Measurements from ENCODE around the gene TBC1D5.

The TBC1D5 gene

DNA sequence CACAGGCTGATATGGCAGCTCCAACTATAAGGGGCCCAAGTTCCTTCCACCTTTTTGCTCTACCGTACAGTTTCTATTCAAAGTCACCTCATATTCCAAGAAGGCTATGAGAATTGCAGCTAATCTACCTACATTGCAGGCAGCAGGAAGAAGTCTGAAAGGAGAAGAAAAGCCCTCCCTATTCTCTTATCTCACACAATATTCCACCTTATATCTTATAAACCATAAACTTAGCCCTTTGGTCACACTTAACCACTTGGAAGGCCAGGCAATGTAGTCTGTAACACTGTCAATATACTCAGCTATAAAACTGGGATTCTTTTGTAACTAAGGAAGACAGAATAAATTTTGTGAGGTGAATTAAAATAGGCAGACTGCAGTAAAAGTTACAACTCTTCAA is 54.9 kb downstream of the TBC1D5 start:
- Histone ChIP-seq H3K9ac (ENCODE audit: low read depth, low read length, poor library complexity, severe bottlenecking) (no peak overlapping the region), H3K4me3 (ENCODE audit: low read length, poor library complexity, severe bottlenecking) (no peak overlapping the region), H3K9me2 (replicated peaks; ENCODE audit: low read depth, low read length) (no peaks in the 10 kb centered on the region), H3K4me2 (ENCODE audit: low read depth, low read length, poor library complexity, severe bottlenecking) (no peak overlapping the region), H3K9me3 (ENCODE audit: insufficient read depth, low read depth, low read length) (no peaks in the 10 kb centered on the region), H3K36me3 (ENCODE audit: insufficient read depth, low read length) (no peaks in the 10 kb centered on the region), H3F3A (ENCODE audit: low read depth) (no peaks in the 10 kb centered on the region), H3K4me1 (ENCODE audit: insufficient read depth, low read length, poor library complexity, severe bottlenecking) (peaks cover 14% of the 10 kb centered on the region), H3K79me2 (ENCODE audit: insufficient read depth, low read length) (peaks cover 66% of the 10 kb centered on the region), H2AFZ (ENCODE audit: low read length) (no peak overlapping the region), H3K27me3 (ENCODE audit: insufficient read depth, low read length, poor library complexity, severe bottlenecking) (no peaks in the 10 kb centered on the region), H4K20me1 (ENCODE audit: insufficient read depth, low read length, poor library complexity, severe bottlenecking) (peaks cover 4% of the 10 kb centered on the region)
- TF ChIP-seq EZH2phosphoT487 (IDR thresholded peaks at IDR 0.05; ENCODE audit: borderline replicate concordance), result no peak
- TF ChIP-seq, protein P1, sequence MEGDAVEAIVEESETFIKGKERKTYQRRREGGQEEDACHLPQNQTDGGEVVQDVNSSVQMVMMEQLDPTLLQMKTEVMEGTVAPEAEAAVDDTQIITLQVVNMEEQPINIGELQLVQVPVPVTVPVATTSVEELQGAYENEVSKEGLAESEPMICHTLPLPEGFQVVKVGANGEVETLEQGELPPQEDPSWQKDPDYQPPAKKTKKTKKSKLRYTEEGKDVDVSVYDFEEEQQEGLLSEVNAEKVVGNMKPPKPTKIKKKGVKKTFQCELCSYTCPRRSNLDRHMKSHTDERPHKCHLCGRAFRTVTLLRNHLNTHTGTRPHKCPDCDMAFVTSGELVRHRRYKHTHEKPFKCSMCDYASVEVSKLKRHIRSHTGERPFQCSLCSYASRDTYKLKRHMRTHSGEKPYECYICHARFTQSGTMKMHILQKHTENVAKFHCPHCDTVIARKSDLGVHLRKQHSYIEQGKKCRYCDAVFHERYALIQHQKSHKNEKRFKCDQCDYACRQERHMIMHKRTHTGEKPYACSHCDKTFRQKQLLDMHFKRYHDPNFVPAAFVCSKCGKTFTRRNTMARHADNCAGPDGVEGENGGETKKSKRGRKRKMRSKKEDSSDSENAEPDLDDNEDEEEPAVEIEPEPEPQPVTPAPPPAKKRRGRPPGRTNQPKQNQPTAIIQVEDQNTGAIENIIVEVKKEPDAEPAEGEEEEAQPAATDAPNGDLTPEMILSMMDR (conservative IDR thresholded peaks at IDR 0.05; ENCODE audit: low read length), result no peak

DNA sequence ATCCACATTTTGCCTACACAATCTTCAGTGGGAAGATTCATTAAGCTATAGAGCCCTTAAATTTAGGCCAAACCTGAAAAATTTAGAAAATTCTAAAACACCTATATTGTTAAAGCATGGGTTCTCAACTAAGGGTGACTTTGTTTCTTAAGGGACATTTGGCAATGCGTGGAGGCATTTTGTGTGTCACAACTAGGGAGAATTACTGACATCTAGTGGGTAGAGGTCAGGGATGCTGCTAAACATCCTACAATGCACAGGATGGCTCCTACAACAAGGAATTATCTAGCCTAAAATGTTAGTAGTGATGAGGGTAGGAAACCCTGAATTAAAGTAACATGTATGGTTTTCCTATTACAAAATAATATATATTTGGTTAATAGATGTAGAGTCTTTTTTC is 55.8 kb downstream of the TBC1D5 start:
- H3K4me2 ChIP-seq (ENCODE audit: low read depth, low read length, poor library complexity, severe bottlenecking), result no peak overlapping the region
- H3F3A ChIP-seq (ENCODE audit: low read depth), result no peaks in the 10 kb centered on the region
- no peak overlapping the region for H3K9ac ChIP-seq (ENCODE audit: low read depth, low read length, poor library complexity, severe bottlenecking)

GRCh38 chr3:17683542-17684207 is 58.8 kb downstream of the TBC1D5 start:
- no peaks in the 10 kb centered on the region for H3K9me3 ChIP-seq (ENCODE audit: insufficient read depth, low read depth, low read length)
- H3K9me2 ChIP-seq (replicated peaks; ENCODE audit: low read depth, low read length), result no peaks in the 10 kb centered on the region
- H3K36me3 ChIP-seq (ENCODE audit: insufficient read depth, low read length), result no peaks in the 10 kb centered on the region
- no peak overlapping the region for H3K4me3 ChIP-seq (ENCODE audit: low read length, poor library complexity, severe bottlenecking)
- peaks cover 19% of the 10 kb centered on the region for H3K4me1 ChIP-seq (ENCODE audit: insufficient read depth, low read length, poor library complexity, severe bottlenecking)
- no peak overlapping the region for H3K9ac ChIP-seq (ENCODE audit: low read depth, low read length, poor library complexity, severe bottlenecking)
- H2AFZ ChIP-seq (ENCODE audit: low read length), result no peak overlapping the region
- peaks cover 4% of the 10 kb centered on the region for H4K20me1 ChIP-seq (ENCODE audit: insufficient read depth, low read length, poor library complexity, severe bottlenecking)
- no peaks in the 10 kb centered on the region for H3K27me3 ChIP-seq (ENCODE audit: insufficient read depth, low read length, poor library complexity, severe bottlenecking)
- H3K4me2 ChIP-seq (ENCODE audit: low read depth, low read length, poor library complexity, severe bottlenecking), result no peak overlapping the region
- H3K79me2 ChIP-seq (ENCODE audit: insufficient read depth, low read length), result peaks cover 68% of the 10 kb centered on the region
- TF ChIP-seq, protein P1 (conservative IDR thresholded peaks at IDR 0.05; ENCODE audit: low read length), result no peak
- no peaks in the 10 kb centered on the region for H3F3A ChIP-seq (ENCODE audit: low read depth)

More for the DNA sequence above, 55.8 kb downstream of the TBC1D5 start:
- Histone ChIP-seq H3K9me3 (ENCODE audit: insufficient read depth, low read depth, low read length) (no peaks in the 10 kb centered on the region), H3K36me3 (ENCODE audit: insufficient read depth, low read length) (no peaks in the 10 kb centered on the region), H3K27me3 (ENCODE audit: insufficient read depth, low read length, poor library complexity, severe bottlenecking) (no peaks in the 10 kb centered on the region), H3K79me2 (ENCODE audit: insufficient read depth, low read length) (peaks cover 68% of the 10 kb centered on the region), H3K4me3 (ENCODE audit: low read length, poor library complexity, severe bottlenecking) (no peak overlapping the region), H2AFZ (ENCODE audit: low read length) (no peak overlapping the region), H3K9me2 (replicated peaks; ENCODE audit: low read depth, low read length) (no peaks in the 10 kb centered on the region), H4K20me1 (ENCODE audit: insufficient read depth, low read length, poor library complexity, severe bottlenecking) (peaks cover 4% of the 10 kb centered on the region), H3K4me1 (ENCODE audit: insufficient read depth, low read length, poor library complexity, severe bottlenecking) (peaks cover 14% of the 10 kb centered on the region)
- TF ChIP-seq, protein P1 (conservative IDR thresholded peaks at IDR 0.05; ENCODE audit: low read length), result peak; percentile 73
- TF ChIP-seq EZH2phosphoT487 (IDR thresholded peaks at IDR 0.05; ENCODE audit: borderline replicate concordance), result no peak

Data from Loucy (cell line).